Astrocyte (in vitro differentiated cells and primary cell): ENCODE results near the gene SEMA6D. TPM values are rescaled to one million over a fixed set of nuclear protein-coding genes. Genes with fewer than 3 reads are reported as not detected.

Source experiments
- DNase-seq: peaks from one replicate; pipeline ENCODE4 v3.0.0-alpha.2; 2010; ENCODE audit warnings: low read depth
- FAIRE-seq: peaks from 2 replicates; lab custom pipeline; 2011; peaks lifted over from hg19 to GRCh38; lab: Jason Lieb, UNC
- H2AFZ ChIP-seq: 2 replicates; pipeline ENCODE4 v1.6.0; 2012; ENCODE audit warnings: low read depth, low read length, inconsistent platforms
- H3K27ac ChIP-seq: 2 replicates; pipeline ENCODE4 v1.5.1; 2011; ENCODE audit warnings: low read depth, low read length, inconsistent platforms
- H3K27me3 ChIP-seq: 2 replicates; pipeline ENCODE4 v1.6.0; 2011; ENCODE audit warnings: low read length, inconsistent platforms; ENCODE audit not compliant: insufficient read depth
- H3K36me3 ChIP-seq: 2 replicates; pipeline ENCODE4 v1.5.1; 2011; ENCODE audit warnings: low read length, inconsistent platforms; ENCODE audit not compliant: insufficient read depth
- H3K4me1 ChIP-seq: 2 replicates; pipeline ENCODE4 v1.5.1; 2011; ENCODE audit warnings: low read length, inconsistent platforms; ENCODE audit not compliant: insufficient read depth
- H3K4me2 ChIP-seq: 2 replicates; pipeline ENCODE4 v1.6.0; 2012; ENCODE audit warnings: low read length, inconsistent platforms
- H3K4me3 ChIP-seq: 2 replicates; pipeline ENCODE4 v1.5.1; 2011; ENCODE audit warnings: low read depth, mild to moderate bottlenecking, low read length, inconsistent platforms; ENCODE audit not compliant: insufficient read depth
- H3K79me2 ChIP-seq: 2 replicates; pipeline ENCODE4 v1.6.0; 2012; ENCODE audit warnings: mild to moderate bottlenecking, low read length, inconsistent platforms; ENCODE audit not compliant: insufficient read depth
- H3K9ac ChIP-seq: 2 replicates; pipeline ENCODE4 v1.6.0; 2012; ENCODE audit warnings: mild to moderate bottlenecking, low read length, inconsistent platforms
- H3K9me3 ChIP-seq: 2 replicates; pipeline ENCODE4 v1.5.1; 2012; ENCODE audit warnings: low read depth, mild to moderate bottlenecking, low read length, inconsistent platforms; ENCODE audit not compliant: insufficient read depth
- H4K20me1 ChIP-seq: 2 replicates; pipeline ENCODE4 v1.6.0; 2012; ENCODE audit warnings: low read length, inconsistent platforms; ENCODE audit not compliant: insufficient read depth
- H3K27ac Mint-ChIP-seq: one replicate; pipeline ENCODE4 v1.8.0; 2021; ENCODE audit warnings: mild to moderate bottlenecking, mixed read lengths; ENCODE audit not compliant: unreplicated experiment
- H3K27me3 Mint-ChIP-seq: one replicate; pipeline ENCODE4 v1.8.0; 2021; ENCODE audit warnings: low read depth, mixed read lengths; ENCODE audit not compliant: unreplicated experiment
- H3K36me3 Mint-ChIP-seq: one replicate; pipeline ENCODE4 v1.8.0; 2021; ENCODE audit warnings: low read depth, mixed read lengths; ENCODE audit not compliant: unreplicated experiment
- H3K4me1 Mint-ChIP-seq: one replicate; pipeline ENCODE4 v1.8.0; 2021; ENCODE audit warnings: low read depth, mixed read lengths; ENCODE audit not compliant: unreplicated experiment
- H3K4me3 Mint-ChIP-seq: one replicate; pipeline ENCODE4 v1.8.0; 2021; ENCODE audit warnings: mild to moderate bottlenecking, moderate library complexity, mixed read lengths; ENCODE audit not compliant: unreplicated experiment
- H3K9me3 Mint-ChIP-seq: one replicate; pipeline ENCODE4 v1.8.0; 2021; ENCODE audit warnings: mild to moderate bottlenecking, mixed read lengths; ENCODE audit not compliant: unreplicated experiment
- EZH2 ChIP-seq: IDR thresholded peaks from 2 replicates; pipeline ENCODE4 v1.6.1; 2012; ENCODE audit warnings: mild to moderate bottlenecking, low read length, inconsistent platforms; ENCODE audit not compliant: insufficient read depth
- total RNA-seq: library from RNA; stranded (reverse); gene quantifications from 2 replicates; pipeline ENCODE4 v1.2.1, GENCODE V29; 2021
- TF ChIP-seq, protein P1 (sequence below): IDR thresholded peaks from 2 replicates; pipeline ENCODE4 v1.5.1; 2011; ENCODE audit warnings: low read depth, mild to moderate bottlenecking, inconsistent platforms, low read length, moderate library complexity; ENCODE audit not compliant: insufficient read depth

Gene SEMA6D
- total RNA-seq, 1 donor from 2014 or later: 1.5 TPM

DNA sequence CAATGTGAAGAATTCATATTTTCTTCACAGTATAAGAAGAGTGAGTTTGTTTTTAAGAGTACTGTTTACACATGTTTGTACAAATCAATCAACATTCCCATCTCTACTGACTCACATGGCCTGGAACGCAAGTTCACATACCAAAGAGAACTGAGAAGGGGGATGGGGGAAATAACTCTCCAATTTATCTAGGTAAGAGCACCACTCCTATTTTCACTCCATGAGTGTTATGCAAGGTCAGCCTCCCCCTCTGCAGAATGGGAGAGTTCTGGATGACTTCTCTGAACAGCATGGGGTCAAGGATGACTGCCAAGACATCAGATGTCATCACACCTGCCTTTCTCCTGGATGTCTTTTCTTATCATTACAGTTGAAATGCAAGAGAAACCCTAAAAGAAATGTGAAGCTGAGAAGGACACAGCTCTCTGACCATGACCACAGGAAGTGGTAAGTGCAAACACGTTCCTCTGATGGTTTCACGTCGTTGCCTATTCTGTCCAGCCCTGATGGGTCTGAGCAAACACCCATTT is 95.2 kb downstream of the SEMA6D start:
- H3K4me1 Mint-ChIP-seq: peaks cover 19% of the 10 kb centered on the region
- no peak for FAIRE-seq

DNA sequence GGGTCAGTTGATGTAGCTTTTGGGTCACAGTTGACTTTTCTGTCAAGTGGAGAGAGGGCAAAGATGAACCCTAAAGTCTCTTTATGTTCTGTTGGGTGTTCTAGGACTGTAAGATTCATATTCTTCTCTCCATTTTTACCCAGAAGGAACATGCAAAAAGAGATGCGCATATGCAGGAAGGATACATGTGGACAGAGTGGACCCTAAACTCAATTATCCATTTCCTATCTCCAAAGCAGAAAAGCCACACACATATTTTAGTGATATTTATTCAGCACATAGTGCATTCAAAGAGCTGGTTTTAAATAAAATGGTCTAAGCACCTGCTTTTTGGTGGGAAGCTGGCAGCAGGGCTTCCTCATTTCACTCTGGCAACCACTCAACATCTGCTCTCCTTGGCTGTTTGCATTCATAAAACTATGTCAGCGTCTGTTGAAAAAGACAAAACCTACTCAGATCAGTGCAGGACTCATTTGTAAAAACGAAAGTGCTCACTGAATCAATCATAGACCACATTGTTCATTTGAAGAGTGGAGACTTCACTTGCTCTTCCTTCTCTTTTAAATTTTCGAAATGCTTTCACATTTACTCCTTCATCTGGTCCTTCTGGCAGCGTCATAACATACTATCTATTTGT is 96.6 kb downstream of the SEMA6D start:
- FAIRE-seq (no peak), DNase-seq (no peak)
- TF ChIP-seq, protein P1, sequence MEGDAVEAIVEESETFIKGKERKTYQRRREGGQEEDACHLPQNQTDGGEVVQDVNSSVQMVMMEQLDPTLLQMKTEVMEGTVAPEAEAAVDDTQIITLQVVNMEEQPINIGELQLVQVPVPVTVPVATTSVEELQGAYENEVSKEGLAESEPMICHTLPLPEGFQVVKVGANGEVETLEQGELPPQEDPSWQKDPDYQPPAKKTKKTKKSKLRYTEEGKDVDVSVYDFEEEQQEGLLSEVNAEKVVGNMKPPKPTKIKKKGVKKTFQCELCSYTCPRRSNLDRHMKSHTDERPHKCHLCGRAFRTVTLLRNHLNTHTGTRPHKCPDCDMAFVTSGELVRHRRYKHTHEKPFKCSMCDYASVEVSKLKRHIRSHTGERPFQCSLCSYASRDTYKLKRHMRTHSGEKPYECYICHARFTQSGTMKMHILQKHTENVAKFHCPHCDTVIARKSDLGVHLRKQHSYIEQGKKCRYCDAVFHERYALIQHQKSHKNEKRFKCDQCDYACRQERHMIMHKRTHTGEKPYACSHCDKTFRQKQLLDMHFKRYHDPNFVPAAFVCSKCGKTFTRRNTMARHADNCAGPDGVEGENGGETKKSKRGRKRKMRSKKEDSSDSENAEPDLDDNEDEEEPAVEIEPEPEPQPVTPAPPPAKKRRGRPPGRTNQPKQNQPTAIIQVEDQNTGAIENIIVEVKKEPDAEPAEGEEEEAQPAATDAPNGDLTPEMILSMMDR: no peak
- TF ChIP-seq EZH2: no peak
- H3K9ac ChIP-seq: no peak overlapping the region
- H3K27ac Mint-ChIP-seq: peak overlapping the region; percentile 50
- H3K27me3 Mint-ChIP-seq: peaks cover 25% of the 10 kb centered on the region
- no peak overlapping the region for H3K4me3 Mint-ChIP-seq
- peaks cover 2% of the 10 kb centered on the region for H3K36me3 Mint-ChIP-seq
- H2AFZ ChIP-seq: no peak overlapping the region
- no peaks in the 10 kb centered on the region for H4K20me1 ChIP-seq
- H3K4me2 ChIP-seq: no peak overlapping the region
- H3K9me3 ChIP-seq: no peaks in the 10 kb centered on the region
- no peak overlapping the region for H3K27ac ChIP-seq
- H3K79me2 ChIP-seq: no peaks in the 10 kb centered on the region
- no peak overlapping the region for H3K4me3 ChIP-seq
- H3K9me3 Mint-ChIP-seq: peaks cover 3% of the 10 kb centered on the region
- H3K36me3 ChIP-seq: no peaks in the 10 kb centered on the region
- peaks cover 19% of the 10 kb centered on the region for H3K4me1 Mint-ChIP-seq
- no peaks in the 10 kb centered on the region for H3K4me1 ChIP-seq
- peaks cover 4% of the 10 kb centered on the region for H3K27me3 ChIP-seq

More for the DNA sequence above, 95.2 kb downstream of the SEMA6D start:
- H2AFZ ChIP-seq: no peak overlapping the region
- no peaks in the 10 kb centered on the region for H3K27me3 ChIP-seq
- peaks cover 2% of the 10 kb centered on the region for H3K36me3 Mint-ChIP-seq
- H3K4me2 ChIP-seq: peak overlapping the region; percentile 48
- H3K4me3 Mint-ChIP-seq: no peak overlapping the region
- H3K36me3 ChIP-seq: no peaks in the 10 kb centered on the region
- no peaks in the 10 kb centered on the region for H3K9me3 ChIP-seq
- peak; percentile 52 for DNase-seq
- no peak overlapping the region for H3K4me3 ChIP-seq
- no peak overlapping the region for H3K9ac ChIP-seq
- peaks cover 17% of the 10 kb centered on the region for H3K27me3 Mint-ChIP-seq
- H3K27ac Mint-ChIP-seq: no peak overlapping the region
- no peaks in the 10 kb centered on the region for H3K4me1 ChIP-seq
- H3K27ac ChIP-seq: no peak overlapping the region
- TF ChIP-seq, protein P1: no peak
- no peak for TF ChIP-seq EZH2
- no peaks in the 10 kb centered on the region for H3K79me2 ChIP-seq
- no peaks in the 10 kb centered on the region for H4K20me1 ChIP-seq
- H3K9me3 Mint-ChIP-seq: peaks cover 3% of the 10 kb centered on the region

DNA sequence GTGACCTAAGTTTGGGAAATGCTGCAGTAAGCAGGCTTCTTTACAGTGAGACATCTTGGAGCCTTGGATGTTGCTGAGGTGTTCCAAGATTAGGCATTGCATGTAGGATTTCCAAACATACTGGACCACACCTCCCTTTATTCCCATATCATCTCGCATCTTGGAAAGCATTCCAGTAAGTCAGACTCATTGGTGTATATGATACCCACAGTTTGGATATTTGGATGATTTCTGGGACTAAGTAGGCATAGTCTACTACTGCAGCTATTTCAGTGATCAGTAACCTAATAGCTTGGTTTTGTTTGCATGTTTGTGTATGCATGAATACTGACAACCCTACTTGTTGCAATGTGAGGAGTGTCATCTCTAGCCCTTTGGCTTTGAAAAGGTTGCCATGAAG is 97.3 kb downstream of the SEMA6D start:
- no peak overlapping the region for H3K4me3 ChIP-seq
- DNase-seq: no peak
- Mint-ChIP-seq H3K9me3 (peaks cover 2% of the 10 kb centered on the region), H3K27me3 (peaks cover 27% of the 10 kb centered on the region), H3K4me1 (peaks cover 19% of the 10 kb centered on the region), H3K4me3 (no peak overlapping the region), H3K27ac (no peak overlapping the region), H3K36me3 (peaks cover 2% of the 10 kb centered on the region)
- no peaks in the 10 kb centered on the region for H3K4me1 ChIP-seq
- H3K9me3 ChIP-seq: no peaks in the 10 kb centered on the region
- H3K36me3 ChIP-seq: no peaks in the 10 kb centered on the region
- H3K27ac ChIP-seq: no peak overlapping the region
- no peak overlapping the region for H3K9ac ChIP-seq
- no peak overlapping the region for H3K4me2 ChIP-seq
- H4K20me1 ChIP-seq: no peaks in the 10 kb centered on the region
- peaks cover 4% of the 10 kb centered on the region for H3K27me3 ChIP-seq
- no peak for FAIRE-seq
- no peaks in the 10 kb centered on the region for H3K79me2 ChIP-seq
- H2AFZ ChIP-seq: no peak overlapping the region
- TF ChIP-seq EZH2: no peak
